Measurements from ENCODE around the gene S1PR4.
A peak's percentile ranks its signal among the peaks of the same experiment; 100 is the strongest.

Gene S1PR4

GRCh38 chr19:3175781-3176714 is 2.5 kb upstream of the S1PR4 start:
- intact Hi-C loops (cut with DNase I): no loop called here
- peak in 2 of 10 donors; percentile 32 to 50 for DNase-seq

DNA sequence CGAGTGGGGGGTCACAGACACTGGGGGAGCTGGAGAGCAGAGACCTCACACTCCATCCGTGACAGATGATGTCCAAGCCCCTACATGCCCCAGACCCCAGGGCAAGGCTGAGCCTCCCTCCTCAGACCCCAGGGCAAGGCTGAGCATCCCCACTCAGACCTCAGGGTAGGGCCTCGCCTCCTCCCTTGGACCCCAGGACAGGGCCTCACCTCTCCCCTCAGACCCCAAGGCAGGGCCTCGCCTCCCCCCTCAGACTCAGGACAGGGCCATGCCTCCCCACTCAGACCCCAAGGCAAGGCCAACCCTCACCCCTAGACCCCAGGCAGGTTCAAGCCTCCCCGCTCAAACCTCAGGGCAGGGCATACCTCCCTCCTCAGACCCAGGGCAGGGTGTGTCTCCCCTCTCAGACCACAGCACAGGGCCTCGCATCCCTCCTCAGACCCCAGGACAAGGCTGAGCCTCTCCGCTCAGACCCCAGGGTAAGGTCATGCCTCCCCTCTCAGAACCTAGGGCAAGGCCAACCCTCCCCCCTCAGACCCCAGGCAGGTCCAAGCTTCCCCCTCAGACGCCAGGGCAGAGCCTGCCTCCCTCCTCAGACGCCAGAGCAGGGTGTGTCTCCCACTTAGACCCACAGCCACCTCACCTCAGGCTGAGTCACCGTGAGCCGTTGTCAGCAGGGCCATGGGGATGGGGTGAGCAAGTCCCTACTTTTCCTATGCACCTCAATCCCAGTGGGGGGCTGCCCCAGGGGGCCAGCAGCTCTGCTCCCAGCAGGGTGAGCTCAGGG is 1.7 kb upstream of the S1PR4 start:
- intact Hi-C loops (cut with DNase I): no loop called here
- DNase-seq: peak in 2 of 10 donors; percentile 60 to 61

DNA sequence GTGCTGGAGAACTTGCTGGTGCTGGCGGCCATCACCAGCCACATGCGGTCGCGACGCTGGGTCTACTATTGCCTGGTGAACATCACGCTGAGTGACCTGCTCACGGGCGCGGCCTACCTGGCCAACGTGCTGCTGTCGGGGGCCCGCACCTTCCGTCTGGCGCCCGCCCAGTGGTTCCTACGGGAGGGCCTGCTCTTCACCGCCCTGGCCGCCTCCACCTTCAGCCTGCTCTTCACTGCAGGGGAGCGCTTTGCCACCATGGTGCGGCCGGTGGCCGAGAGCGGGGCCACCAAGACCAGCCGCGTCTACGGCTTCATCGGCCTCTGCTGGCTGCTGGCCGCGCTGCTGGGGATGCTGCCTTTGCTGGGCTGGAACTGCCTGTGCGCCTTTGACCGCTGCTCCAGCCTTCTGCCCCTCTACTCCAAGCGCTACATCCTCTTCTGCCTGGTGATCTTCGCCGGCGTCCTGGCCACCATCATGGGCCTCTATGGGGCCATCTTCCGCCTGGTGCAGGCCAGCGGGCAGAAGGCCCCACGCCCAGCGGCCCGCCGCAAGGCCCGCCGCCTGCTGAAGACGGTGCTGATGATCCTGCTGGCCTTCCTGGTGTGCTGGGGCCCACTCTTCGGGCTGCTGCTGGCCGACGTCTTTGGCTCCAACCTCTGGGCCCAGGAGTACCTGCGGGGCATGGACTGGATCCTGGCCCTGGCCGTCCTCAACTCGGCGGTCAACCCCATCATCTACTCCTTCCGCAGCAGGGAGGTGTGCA is 587 bp downstream of the S1PR4 start:
- intact Hi-C loops (cut with DNase I): no loop called here
- peak in 3 of 10 donors; percentile 58 to 67 (median 65) for DNase-seq

GRCh38 chr19:3179739-3180293 is 1.2 kb downstream of the S1PR4 start:
- DNase-seq: peak in 3 of 10 donors; percentile 52 to 82 (median 75)
- intact Hi-C loops (cut with DNase I): no loop called here

- intact Hi-C loops (cut with DNase I): no loop called here
- peak in 2 of 10 donors; percentile 43 to 47 for DNase-seq
Measured at GRCh38 chr19:3183721-3184641, 5.4 kb downstream of the S1PR4 start.

- peak; percentile 58 to 94 (median 81) for DNase-seq
- intact Hi-C loops (cut with DNase I): no loop called here
Measured at GRCh38 chr19:3184847-3185460, 6.4 kb downstream of the S1PR4 start.

GRCh38 chr19:3185461-3186159 is 7.0 kb downstream of the S1PR4 start, which contains the start of gene NCLN:
TSS of gene NCLN (plus strand) at chr19:3185930. CDS start at chr19:3186031, 101 bp downstream.
- intact Hi-C loops (cut with DNase I): no loop called here
- DNase-seq: peak; percentile 90 to 99 (median 94)

GRCh38 chr19:3186160-3186688 is 7.7 kb downstream of the S1PR4 start:
- intact Hi-C loops (cut with DNase I): no loop called here
- peak in 2 of 10 donors; percentile 72 to 74 for DNase-seq

- peak in 2 of 10 donors; percentile 44 to 77 for DNase-seq
Measured at GRCh38 chr19:3186891-3187661, 8.5 kb downstream of the S1PR4 start.

DNA sequence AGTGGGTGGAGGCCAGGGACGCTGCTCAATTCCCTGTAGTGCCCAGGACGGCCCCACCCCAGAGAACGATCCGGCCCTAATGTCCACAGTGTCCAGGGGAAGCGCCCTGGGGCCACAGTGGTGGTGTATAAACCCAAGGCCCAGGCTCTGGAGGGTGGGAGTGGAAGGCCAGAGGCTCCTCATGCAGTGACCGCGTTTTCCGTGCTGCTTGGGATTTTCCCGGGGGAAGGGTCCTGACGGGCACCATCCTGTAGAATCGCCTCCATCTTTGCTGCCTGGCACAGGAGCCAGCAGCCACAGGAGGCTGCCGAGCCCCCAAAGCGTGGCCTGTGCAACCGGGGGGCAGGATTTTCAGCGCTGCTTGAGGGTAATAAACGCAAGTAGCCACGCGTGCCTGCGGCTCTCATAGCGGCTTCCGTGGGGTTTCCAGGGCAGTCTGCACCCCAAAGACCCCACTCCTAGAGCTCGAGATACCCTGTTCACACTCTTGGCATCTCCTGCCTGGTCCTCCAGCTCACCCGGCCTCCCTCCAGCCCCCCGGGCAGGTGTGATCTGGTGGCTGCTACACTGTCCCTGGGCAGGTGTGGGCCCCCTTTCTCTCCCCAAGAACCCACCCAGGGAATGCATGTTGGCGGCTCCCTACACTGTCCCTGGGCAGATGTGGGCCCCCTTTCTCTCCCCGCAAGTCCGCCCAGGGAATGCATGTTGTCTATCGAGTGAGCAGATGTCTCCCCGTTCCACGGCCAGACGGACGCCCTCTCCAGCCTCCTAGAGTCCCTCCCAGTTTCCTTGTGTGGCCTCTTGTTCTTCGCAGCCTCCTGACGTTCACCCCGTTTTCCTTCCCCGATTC is 9.3 kb downstream of the S1PR4 start:
- peak in 2 of 10 donors; percentile 48 to 54 for DNase-seq
- intact Hi-C loops (cut with DNase I): no loop called here

More at GRCh38 chr19:3186891-3187661, 8.5 kb downstream of the S1PR4 start:
- intact Hi-C loops (cut with DNase I): no loop called here

DNA sequence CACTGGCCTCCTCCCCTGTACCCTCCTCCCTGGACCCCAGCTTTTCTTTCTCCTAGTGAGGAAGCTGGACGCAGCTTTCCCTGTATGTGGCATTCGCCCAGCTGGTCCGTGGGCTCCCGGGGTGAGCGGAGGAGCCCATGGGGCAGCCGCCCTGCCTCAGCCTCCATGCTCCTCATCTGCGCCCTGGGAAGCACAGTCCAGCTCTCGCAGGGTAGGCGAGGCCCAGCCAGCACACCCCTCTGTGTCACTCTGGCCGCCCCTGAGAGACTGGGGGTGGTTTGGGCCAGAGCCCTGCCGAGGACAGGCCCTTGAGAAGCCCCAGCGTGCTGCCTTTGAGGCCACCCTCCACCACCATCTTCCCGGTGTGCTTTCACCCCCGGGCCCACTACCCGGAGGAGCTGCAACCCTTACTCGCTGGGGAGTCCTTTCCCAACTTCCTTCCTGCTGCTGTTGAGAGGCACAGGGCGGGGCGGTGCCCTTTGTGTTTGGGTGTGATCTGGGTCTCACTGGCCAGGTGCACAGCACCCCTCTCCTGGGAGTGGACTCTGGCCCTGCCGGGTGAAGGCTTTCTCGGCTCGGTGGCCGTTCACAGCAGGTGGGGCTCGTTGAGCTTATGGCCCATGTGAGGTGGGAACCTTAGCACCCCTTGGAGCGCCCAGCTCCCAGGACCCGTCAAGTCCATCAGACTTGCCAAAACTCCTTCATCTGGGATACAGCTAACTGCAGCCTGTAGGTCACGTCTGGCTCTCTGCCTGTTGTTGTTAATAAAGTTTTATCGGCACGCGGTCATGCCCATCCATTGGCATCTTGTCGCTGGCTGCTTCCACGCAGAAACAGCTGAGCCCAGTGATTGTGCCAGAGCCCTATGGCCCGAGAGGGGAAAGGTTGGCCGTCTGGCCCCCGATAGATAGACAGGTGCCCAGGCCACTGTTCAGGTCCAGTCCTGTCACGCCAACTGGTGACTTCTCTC is 10.3 kb downstream of the S1PR4 start:
- intact Hi-C loops (cut with DNase I): no loop called here
- DNase-seq: peak in 1 of 10 donors; percentile 66

- no peak for DNase-seq
- intact Hi-C loops (cut with DNase I): no loop called here
Measured at GRCh38 chr19:3189702-3190469, 11.3 kb downstream of the S1PR4 start.

- no peak for DNase-seq
Measured at GRCh38 chr19:3190470-3190770, 11.9 kb downstream of the S1PR4 start.

More at GRCh38 chr19:3190470-3190770, 11.9 kb downstream of the S1PR4 start:
- intact Hi-C loops (cut with DNase I): no loop called here

Data from posterior cingulate gyrus (tissue), 11 donors.